ENCODE data around the gene PACC1.
"Not testable (repeated sequence)": the region's sequence is repeated elsewhere in the genome, so short reads cannot be mapped to it uniquely, and the experiment has no call there.

PACC1 gene

GRCh38 chr1:212395678-212396437 is 18.8 kb downstream of the PACC1 start:
- not testable (repeated sequence) for H3K27ac Mint-ChIP-seq; H3K4me3 Mint-ChIP-seq; H3K27me3 Mint-ChIP-seq (ENCODE audit: low read depth); DNase-seq (ENCODE audit: low spot score); H3K4me1 Mint-ChIP-seq (ENCODE audit: low read depth)
- H3K36me3 Mint-ChIP-seq (ENCODE audit: low read depth) = peaks cover 56% of the 10 kb centered on the region
- peaks cover 24% of the 10 kb centered on the region for H3K9me3 Mint-ChIP-seq

- Mint-ChIP-seq H3K36me3 (ENCODE audit: low read depth) (peaks cover 61% of the 10 kb centered on the region), H3K4me3 (no peak overlapping the region), H3K4me1 (ENCODE audit: low read depth) (peaks cover 2% of the 10 kb centered on the region), H3K27ac (no peak overlapping the region), H3K27me3 (ENCODE audit: low read depth) (no peaks in the 10 kb centered on the region), H3K9me3 (peaks cover 21% of the 10 kb centered on the region)
- no peak for DNase-seq (ENCODE audit: low spot score)
Measured at GRCh38 chr1:212388985-212389716, 25.5 kb downstream of the PACC1 start.

GRCh38 chr1:212386029-212386428 is 28.7 kb downstream of the PACC1 start:
- peaks cover 10% of the 10 kb centered on the region for H3K9me3 Mint-ChIP-seq
- H3K4me3 Mint-ChIP-seq = no peak overlapping the region
- H3K4me1 Mint-ChIP-seq (ENCODE audit: low read depth) = peaks cover 2% of the 10 kb centered on the region
- no peaks in the 10 kb centered on the region for H3K27me3 Mint-ChIP-seq (ENCODE audit: low read depth)
- no peak for DNase-seq (ENCODE audit: low spot score)
- H3K27ac Mint-ChIP-seq = peak overlapping the region; percentile 17
- peaks cover 46% of the 10 kb centered on the region for H3K36me3 Mint-ChIP-seq (ENCODE audit: low read depth)

- Mint-ChIP-seq H3K4me3 (no peak overlapping the region), H3K27ac (no peak overlapping the region), H3K4me1 (ENCODE audit: low read depth) (no peaks in the 10 kb centered on the region), H3K27me3 (ENCODE audit: low read depth) (no peaks in the 10 kb centered on the region), H3K36me3 (ENCODE audit: low read depth) (peaks cover 52% of the 10 kb centered on the region), H3K9me3 (no peaks in the 10 kb centered on the region)
- no peak for DNase-seq (ENCODE audit: low spot score)
Measured at GRCh38 chr1:212381397-212382035, 33.2 kb downstream of the PACC1 start.

GRCh38 chr1:212379366-212379765 is 35.3 kb downstream of the PACC1 start:
- Mint-ChIP-seq H3K9me3 (no peaks in the 10 kb centered on the region), H3K4me1 (ENCODE audit: low read depth) (no peaks in the 10 kb centered on the region), H3K27ac (no peak overlapping the region), H3K36me3 (ENCODE audit: low read depth) (peaks cover 49% of the 10 kb centered on the region), H3K27me3 (ENCODE audit: low read depth) (no peaks in the 10 kb centered on the region), H3K4me3 (no peak overlapping the region)
- DNase-seq (ENCODE audit: low spot score) = no peak

- no peaks in the 10 kb centered on the region for H3K4me1 Mint-ChIP-seq (ENCODE audit: low read depth)
- no peak for DNase-seq (ENCODE audit: low spot score)
- no peaks in the 10 kb centered on the region for H3K27me3 Mint-ChIP-seq (ENCODE audit: low read depth)
- peaks cover 7% of the 10 kb centered on the region for H3K9me3 Mint-ChIP-seq
- no peak overlapping the region for H3K27ac Mint-ChIP-seq
- no peak overlapping the region for H3K4me3 Mint-ChIP-seq
- H3K36me3 Mint-ChIP-seq (ENCODE audit: low read depth) = peaks cover 62% of the 10 kb centered on the region
Measured at GRCh38 chr1:212377644-212378043, 37.0 kb downstream of the PACC1 start.

- H3K36me3 Mint-ChIP-seq (ENCODE audit: low read depth) = peaks cover 73% of the 10 kb centered on the region
- peaks cover 12% of the 10 kb centered on the region for H3K9me3 Mint-ChIP-seq
- no peak overlapping the region for H3K4me3 Mint-ChIP-seq
- no peaks in the 10 kb centered on the region for H3K27me3 Mint-ChIP-seq (ENCODE audit: low read depth)
- no peaks in the 10 kb centered on the region for H3K4me1 Mint-ChIP-seq (ENCODE audit: low read depth)
- no peak for DNase-seq (ENCODE audit: low spot score)
- no peak overlapping the region for H3K27ac Mint-ChIP-seq
Measured at GRCh38 chr1:212375986-212376385, 38.7 kb downstream of the PACC1 start.

- H3K9me3 Mint-ChIP-seq = peaks cover 9% of the 10 kb centered on the region
- DNase-seq (ENCODE audit: low spot score) = peak; percentile 33
- H3K4me1 Mint-ChIP-seq (ENCODE audit: low read depth) = no peaks in the 10 kb centered on the region
- no peak overlapping the region for H3K27ac Mint-ChIP-seq
- no peaks in the 10 kb centered on the region for H3K27me3 Mint-ChIP-seq (ENCODE audit: low read depth)
- peaks cover 56% of the 10 kb centered on the region for H3K36me3 Mint-ChIP-seq (ENCODE audit: low read depth)
- no peak overlapping the region for H3K4me3 Mint-ChIP-seq
Measured at GRCh38 chr1:212368073-212368484, 46.6 kb downstream of the PACC1 start.

GRCh38 chr1:212367474-212368072 is 47.1 kb downstream of the PACC1 start:
- Mint-ChIP-seq H3K36me3 (ENCODE audit: low read depth) (peaks cover 52% of the 10 kb centered on the region), H3K27ac (no peak overlapping the region)

GRCh38 chr1:212366901-212367300 is 47.8 kb downstream of the PACC1 start:
- no peaks in the 10 kb centered on the region for H3K9me3 Mint-ChIP-seq
- no peak overlapping the region for H3K4me3 Mint-ChIP-seq
- DNase-seq (ENCODE audit: low spot score) = no peak
- no peaks in the 10 kb centered on the region for H3K4me1 Mint-ChIP-seq (ENCODE audit: low read depth)
- H3K27me3 Mint-ChIP-seq (ENCODE audit: low read depth) = no peaks in the 10 kb centered on the region
- no peak overlapping the region for H3K27ac Mint-ChIP-seq
- peaks cover 50% of the 10 kb centered on the region for H3K36me3 Mint-ChIP-seq (ENCODE audit: low read depth)

More at GRCh38 chr1:212367474-212368072, 47.1 kb downstream of the PACC1 start:
- Mint-ChIP-seq H3K9me3 (peaks cover 5% of the 10 kb centered on the region), H3K27me3 (ENCODE audit: low read depth) (no peaks in the 10 kb centered on the region), H3K4me1 (ENCODE audit: low read depth) (no peaks in the 10 kb centered on the region), H3K4me3 (no peak overlapping the region)
- DNase-seq (ENCODE audit: low spot score) = no peak

GRCh38 chr1:212364985-212365384 is 49.7 kb downstream of the PACC1 start:
- no peaks in the 10 kb centered on the region for H3K27me3 Mint-ChIP-seq (ENCODE audit: low read depth)
- no peak overlapping the region for H3K4me3 Mint-ChIP-seq
- no peaks in the 10 kb centered on the region for H3K9me3 Mint-ChIP-seq
- peaks cover 55% of the 10 kb centered on the region for H3K36me3 Mint-ChIP-seq (ENCODE audit: low read depth)
- DNase-seq (ENCODE audit: low spot score) = no peak
- no peaks in the 10 kb centered on the region for H3K4me1 Mint-ChIP-seq (ENCODE audit: low read depth)
- no peak overlapping the region for H3K27ac Mint-ChIP-seq

- Mint-ChIP-seq H3K4me1 (ENCODE audit: low read depth) (no peaks in the 10 kb centered on the region), H3K9me3 (no peaks in the 10 kb centered on the region), H3K27me3 (ENCODE audit: low read depth) (no peaks in the 10 kb centered on the region), H3K27ac (peak overlapping the region; percentile 13), H3K4me3 (no peak overlapping the region), H3K36me3 (ENCODE audit: low read depth) (peaks cover 47% of the 10 kb centered on the region)
- DNase-seq (ENCODE audit: low spot score) = no peak
Measured at GRCh38 chr1:212359794-212360479, 54.7 kb downstream of the PACC1 start.

- Mint-ChIP-seq H3K27ac (no peak overlapping the region), H3K36me3 (ENCODE audit: low read depth) (peaks cover 47% of the 10 kb centered on the region), H3K4me3 (no peak overlapping the region), H3K27me3 (ENCODE audit: low read depth) (no peaks in the 10 kb centered on the region), H3K4me1 (ENCODE audit: low read depth) (peaks cover 2% of the 10 kb centered on the region), H3K9me3 (no peaks in the 10 kb centered on the region)
- no peak for DNase-seq (ENCODE audit: low spot score)
Measured at GRCh38 chr1:212355230-212355969, 59.3 kb downstream of the PACC1 start.
